ENCODE measurements around the gene IL7R.
"Not testable (repeated sequence)": the region's sequence is repeated elsewhere in the genome, so short reads cannot be mapped to it uniquely, and the experiment has no call there.

Gene IL7R

DNA sequence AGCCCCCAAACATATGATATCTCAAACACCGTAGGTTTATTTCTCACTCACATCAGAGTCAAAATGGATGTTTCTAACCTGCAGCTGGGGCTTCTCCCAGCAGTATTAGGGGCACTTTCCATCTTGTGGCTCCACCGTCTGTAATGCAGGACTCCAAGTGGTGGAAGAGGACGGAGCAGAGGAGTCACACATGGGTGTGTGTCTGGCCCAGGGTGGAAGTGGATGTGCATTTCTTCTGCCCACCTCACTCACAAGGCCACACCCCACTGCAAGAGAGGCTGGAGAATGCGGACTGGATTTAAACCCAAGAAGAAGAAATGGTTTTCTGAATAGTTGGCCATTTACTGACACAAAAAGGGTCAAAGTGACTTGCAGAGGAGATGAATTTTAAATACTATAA, 13.9 kb downstream of the IL7R start:
- no peak for DNase-seq (ENCODE audit: low read depth in 1 of 2, low spot score in 1 of 2)

- DNase-seq (ENCODE audit: low read depth in 1 of 2, low spot score in 1 of 2) = no peak
Observed at GRCh38 chr5:35876454-35876853, 19.8 kb downstream of the IL7R start.

GRCh38 chr5:35876922-35877321, 20.2 kb downstream of the IL7R start:
- DNase-seq (ENCODE audit: low read depth in 1 of 2, low spot score in 1 of 2) = no peak

DNA sequence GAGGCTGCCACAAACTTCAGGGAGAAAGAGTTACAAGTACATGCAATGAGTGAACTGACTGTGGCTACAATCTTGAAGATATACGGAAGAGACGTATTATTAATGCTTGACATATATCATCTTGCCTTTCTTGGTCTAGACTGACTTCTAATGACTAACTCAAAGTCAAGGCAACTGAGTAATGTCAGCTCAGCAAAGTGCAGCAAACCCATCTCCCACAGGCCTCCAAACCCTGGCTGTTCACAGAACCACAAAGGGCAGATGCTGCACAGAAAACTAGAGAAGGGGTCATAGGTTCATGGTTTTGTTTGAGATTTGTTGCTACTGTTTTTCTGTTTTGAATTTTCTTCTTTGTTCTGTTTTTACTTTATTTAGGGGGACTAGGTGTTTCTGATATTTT, 21.0 kb downstream of the IL7R start:
- DNase-seq (ENCODE audit: low read depth in 1 of 2, low spot score in 1 of 2) = no peak

DNA sequence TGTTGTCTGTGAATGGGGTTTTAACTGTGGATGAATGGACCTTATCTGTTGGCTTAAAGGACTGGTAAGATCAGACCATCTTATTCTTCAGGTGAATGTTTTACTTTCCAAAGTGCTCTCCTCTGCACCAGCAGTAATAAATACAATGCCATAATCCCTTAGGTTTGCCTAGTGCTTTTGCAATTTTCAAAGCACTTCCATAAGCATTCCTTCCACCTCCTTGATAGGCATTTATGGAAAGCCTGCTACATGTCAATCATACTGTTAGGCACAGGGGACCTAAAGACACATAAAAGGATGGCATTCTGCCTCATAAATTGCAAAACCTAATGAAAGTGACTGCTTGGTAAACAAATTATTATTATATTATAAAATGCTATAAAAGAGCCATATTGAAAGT, 21.4 kb downstream of the IL7R start:
- DNase-seq (ENCODE audit: low read depth in 1 of 2, low spot score in 1 of 2) = no peak

GRCh38 chr5:35879096-35879495, 22.4 kb downstream of the IL7R start:
- DNase-seq (ENCODE audit: low read depth in 1 of 2, low spot score in 1 of 2) = no peak

DNA sequence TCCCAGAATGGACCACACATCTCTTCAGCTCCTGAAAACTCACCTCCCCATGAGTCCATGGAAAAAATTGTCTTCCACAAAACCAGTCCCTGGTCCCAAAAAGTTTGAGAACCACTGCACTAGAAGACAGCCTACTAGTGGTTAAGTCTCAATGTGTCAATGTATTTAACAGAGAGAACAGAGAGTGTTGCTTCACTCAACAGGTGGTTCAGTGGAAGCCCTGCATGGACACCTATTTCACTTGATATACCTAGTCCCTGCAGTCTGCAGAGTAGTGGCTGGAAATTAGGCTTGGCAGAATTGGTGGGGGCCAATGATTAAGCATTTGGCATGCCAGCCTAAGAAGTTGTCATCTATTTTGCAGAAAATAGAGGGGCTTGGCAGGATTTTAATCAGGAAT, 23.0 kb downstream of the IL7R start:
- no peak for DNase-seq (ENCODE audit: low read depth in 1 of 2, low spot score in 1 of 2)

- DNase-seq (ENCODE audit: low read depth in 1 of 2, low spot score in 1 of 2) = no peak
Observed at GRCh38 chr5:35880156-35880555, 23.5 kb downstream of the IL7R start.

DNA sequence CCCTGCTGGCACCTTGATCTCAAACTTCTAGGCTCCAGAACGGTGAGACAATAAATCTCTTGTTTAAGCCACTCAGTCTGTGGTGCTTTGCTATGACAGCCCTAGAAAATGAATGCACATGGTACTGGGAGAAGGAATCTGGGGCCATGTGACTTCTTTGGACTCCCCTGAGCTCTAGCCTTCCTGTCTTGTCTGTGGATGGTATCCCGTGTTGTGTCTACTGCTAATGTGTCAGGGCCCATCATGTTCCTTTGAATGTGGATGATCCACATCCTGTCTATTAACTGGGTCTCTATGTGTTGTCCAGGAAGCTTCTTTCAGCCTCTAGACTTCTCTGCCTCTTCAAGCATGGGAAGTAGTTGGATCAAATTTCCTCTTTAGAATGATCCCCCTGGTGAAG, 25.1 kb downstream of the IL7R start:
- no peak for DNase-seq (ENCODE audit: low read depth in 1 of 2, low spot score in 1 of 2)

DNA sequence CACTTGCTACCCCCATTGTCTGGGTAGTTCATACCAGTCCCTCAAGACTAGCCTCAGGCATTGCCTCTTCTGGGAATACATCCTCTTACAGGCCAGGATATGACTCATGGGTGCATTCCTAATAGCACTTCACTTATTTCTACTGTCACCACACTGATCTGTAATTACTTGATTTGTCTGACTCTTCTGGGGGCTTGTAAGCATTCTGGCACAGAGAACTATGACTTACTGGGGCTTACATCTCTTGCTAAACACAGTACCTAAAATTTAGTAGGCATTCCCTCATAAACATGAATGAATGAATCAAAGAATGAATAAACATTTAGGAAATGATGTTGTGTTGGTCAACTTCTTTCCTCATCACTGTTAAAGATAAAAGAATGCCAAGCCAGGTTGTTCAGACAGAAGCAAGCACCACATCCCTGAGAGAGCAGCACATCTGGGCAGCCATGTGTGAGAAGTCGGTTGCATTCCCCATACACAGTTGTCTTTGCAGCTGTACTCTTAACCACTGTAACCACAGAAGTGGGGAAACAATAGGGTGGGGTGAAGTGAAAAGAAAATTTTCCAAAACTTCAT, 27.6 kb downstream of the IL7R start:
- DNase-seq (ENCODE audit: low read depth in 1 of 2, low spot score in 1 of 2) = no peak

- no peak for DNase-seq (ENCODE audit: low read depth in 1 of 2, low spot score in 1 of 2)
Observed at GRCh38 chr5:35884773-35885172, 28.1 kb downstream of the IL7R start.

GRCh38 chr5:35886381-35886780, 29.7 kb downstream of the IL7R start:
- no peak for DNase-seq (ENCODE audit: low read depth in 1 of 2, low spot score in 1 of 2)

DNA sequence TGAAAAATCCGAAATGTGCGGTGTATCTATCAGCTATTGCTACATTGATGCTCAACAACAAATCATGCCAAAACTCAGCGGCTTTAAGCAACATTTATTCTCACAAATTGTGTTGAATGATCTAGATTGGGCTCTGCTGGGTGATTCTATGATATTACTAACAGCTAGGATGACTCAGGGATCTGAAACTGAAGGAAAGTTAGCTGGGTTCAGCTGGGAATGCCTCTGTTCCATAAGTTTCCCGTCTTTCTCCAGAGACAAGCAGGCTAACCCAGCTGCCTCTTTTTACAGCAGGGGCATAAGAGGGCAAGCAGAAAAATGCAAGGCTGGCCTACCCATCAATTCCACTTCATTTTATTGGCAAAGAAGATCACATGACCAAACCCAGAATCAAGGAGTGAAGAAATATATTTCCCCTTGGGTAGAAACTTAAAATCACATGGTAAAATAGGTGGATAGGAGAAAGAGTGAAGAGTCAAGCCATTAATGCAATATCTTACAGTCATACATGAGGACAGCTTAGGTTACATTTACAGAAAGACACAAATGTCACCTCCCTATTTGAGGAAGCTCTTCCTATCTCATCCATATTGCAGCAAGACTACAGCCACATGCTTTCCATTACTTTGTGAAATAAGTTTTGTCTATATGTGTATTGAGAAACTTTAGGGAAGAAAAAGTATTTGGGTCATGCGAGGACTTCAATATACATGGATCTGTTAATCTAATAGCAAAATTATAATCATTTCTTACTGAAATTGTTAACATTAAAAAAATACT, 30.8 kb downstream of the IL7R start:
- DNase-seq (ENCODE audit: low read depth in 1 of 2, low spot score in 1 of 2) = no peak

- no peak for DNase-seq (ENCODE audit: low read depth in 1 of 2, low spot score in 1 of 2)
Observed at GRCh38 chr5:35890021-35891020, 33.6 kb downstream of the IL7R start.

GRCh38 chr5:35892799-35893198, 36.1 kb downstream of the IL7R start:
- not testable (repeated sequence) for DNase-seq (ENCODE audit: low read depth in 1 of 2, low spot score in 1 of 2)

DNA sequence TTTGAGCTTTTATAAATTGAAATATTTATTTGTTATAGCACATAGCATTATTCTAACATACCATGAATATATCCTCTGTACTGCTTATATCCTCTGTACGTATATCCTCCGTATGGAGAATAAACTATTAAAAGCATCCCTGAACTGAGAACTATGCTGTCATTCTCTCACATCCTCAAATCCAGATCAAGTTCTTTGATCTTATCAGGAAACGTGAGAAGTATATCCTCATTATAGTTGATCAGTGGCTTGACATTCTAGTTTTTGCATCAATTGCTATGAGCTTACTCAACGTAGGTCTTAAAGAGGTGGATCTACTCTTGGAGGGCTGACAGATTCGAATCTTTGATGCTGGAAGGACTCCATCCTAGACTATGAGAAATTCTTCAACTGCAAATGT, 37.4 kb downstream of the IL7R start:
- DNase-seq (ENCODE audit: low read depth in 1 of 2, low spot score in 1 of 2) = no peak

DNA sequence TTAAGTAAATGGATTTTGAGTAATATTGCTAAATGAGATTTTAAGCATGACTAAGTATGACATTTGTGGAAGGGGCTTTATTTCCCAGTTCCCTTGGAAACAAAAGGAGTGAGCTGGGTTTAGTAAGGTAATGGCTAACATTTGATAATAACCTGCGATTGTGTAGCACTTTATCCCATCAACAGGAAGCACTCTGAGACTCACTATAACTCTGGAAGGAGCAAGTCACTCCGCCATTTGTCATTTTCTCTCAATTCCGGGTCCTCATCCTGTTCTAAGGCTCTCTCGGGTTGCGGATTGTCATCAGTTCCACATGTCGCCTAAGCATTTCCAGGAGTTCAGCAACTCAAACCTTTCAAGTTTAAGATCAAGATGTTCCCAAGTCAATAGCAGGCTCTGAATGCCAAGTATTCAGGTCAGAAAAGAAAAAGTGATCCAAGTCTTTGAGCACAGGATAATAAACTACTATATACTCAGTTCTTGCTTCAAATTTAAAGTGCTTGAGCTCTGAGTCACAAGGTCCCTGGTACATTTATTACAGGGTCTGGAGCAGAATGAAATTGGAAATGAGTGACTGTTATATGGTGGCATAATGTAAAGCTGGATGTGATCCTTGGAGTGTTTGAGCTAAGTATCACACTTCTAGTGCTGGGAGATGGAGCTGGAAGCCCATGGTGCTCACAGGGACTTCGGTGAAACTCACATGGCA, 42.4 kb downstream of the IL7R start:
- no peak for DNase-seq (ENCODE audit: low read depth in 1 of 2, low spot score in 1 of 2)

- DNase-seq (ENCODE audit: low read depth in 1 of 2, low spot score in 1 of 2) = no peak
Observed at GRCh38 chr5:35899800-35900199, 43.1 kb downstream of the IL7R start.

- no peak for DNase-seq (ENCODE audit: low read depth in 1 of 2, low spot score in 1 of 2)
Observed at GRCh38 chr5:35900972-35901695, 44.4 kb downstream of the IL7R start.

GRCh38 chr5:35902046-35902672, 45.5 kb downstream of the IL7R start:
- DNase-seq (ENCODE audit: low read depth in 1 of 2, low spot score in 1 of 2) = no peak

Measured in activated T-helper 1 cell treated with anti-CD3 and anti-CD28 coated beads, Interleukin-2, amount 50 U/mL, for 16 hours (primary cell).